Esophagus squamous epithelium (tissue), 5 donors: ENCODE results near the gene CA5A. TPM values are rescaled to one million over a fixed set of nuclear protein-coding genes. Genes with fewer than 3 reads are reported as not detected.

Experiments used
- DNase-seq: peaks from one replicate; lab custom pipeline; 2025; lab: John Stamatoyannopoulos, UW
- H3K27ac ChIP-seq, 4 donors: fragments of 200-600 bp; sonication (generic); one replicate each; pipeline ENCODE4 v1.5.1; 2016 to 2019; ENCODE audit warnings: mild to moderate bottlenecking in 1 of 4
- H3K27me3 ChIP-seq, 4 donors: fragments of 200-600 bp; sonication (generic); 1 replicate in 3 of 4; 2 replicates in 1 of 4; pipeline versions ENCODE4 v1.5.1 to v1.6.0; 2017 to 2021; ENCODE audit warnings: antibody characterized with exemption in 1 of 4
- H3K36me3 ChIP-seq, 3 donors: fragments of 200-600 bp; sonication (generic); one replicate each; pipeline ENCODE4 v1.5.1; 2016 to 2019
- H3K4me1 ChIP-seq, 3 donors: fragments of 200-600 bp; sonication (generic); one replicate each; pipeline ENCODE4 v1.5.1; 2017 to 2019
- H3K4me3 ChIP-seq, 4 donors: fragments of 200-600 bp; sonication (generic); 1 replicate in 3 of 4; 2 replicates in 1 of 4; pipeline ENCODE4 v1.5.1; 2016 to 2019; ENCODE audit warnings: mild to moderate bottlenecking in 2 of 4, moderate library complexity in 1 of 4
- H3K9me3 ChIP-seq, 3 donors: fragments of 200-600 bp; sonication (generic); one replicate each; pipeline ENCODE4 v1.5.1; 2016 to 2019
- CTCF ChIP-seq, 6 experiments: fragments of 450-650 bp in 4 of 6; fragments of 200-600 bp in 2 of 6; sonication (generic) in 2 of 6; IDR thresholded peaks; one replicate each; pipeline ENCODE4 v1.5.1; 2016 to 2019; ENCODE audit warnings: antibody characterized with exemption in 6 of 6, mild to moderate bottlenecking in 4 of 6, moderate library complexity in 4 of 6
- POLR2A ChIP-seq, 4 donors: fragments of 450-650 bp; IDR thresholded peaks; one replicate each; pipeline ENCODE4 v1.6.1; 2017; ENCODE audit warnings: antibody characterized with exemption in 4 of 4, mild to moderate bottlenecking in 4 of 4, moderate library complexity in 3 of 4
- WGBS, 2 donors: methylation state at CpG; one replicate each; pipeline ENCODE4 v1.1.5; 2018; 5-methylcytosine and 5-hydroxymethylcytosine counted together
- intact Hi-C: fragments of 100-400 bp; cut with DNase I; formaldehyde crosslinking; loops from one replicate; pipeline ENCODE4 v1.15.0; 2022
- total RNA-seq, 4 donors: library from RNA; depleted of rRNA; stranded (reverse); fragments of >200 nt; gene quantifications; one replicate each; pipeline ENCODE4 v1.1.0, GENCODE V29; 2016
- donor health status: DM: yes; HTN: yes; CAD: no.

Gene CA5A
- total RNA-seq, 4 donors from 2014 or later: not detected

- 83% methylated on average over 2 of the region's 14 CpGs; no CpG with 5 or more reads in 1 of the 2 donors for WGBS, 2 donors
- Histone ChIP-seq H3K27ac (no peak overlapping the region), H3K9me3 (no peaks in the 10 kb centered on the region), H3K4me1 (peaks cover 0 to 37% (median 9%) of the 10 kb centered on the region in 3 donors), H3K27me3 (peaks cover 0 to 34% (median 0%) of the 10 kb centered on the region in 4 donors), H3K36me3 (no peaks in the 10 kb centered on the region), H3K4me3 (no peak overlapping the region)
- DNase-seq: no peak
- intact Hi-C loops: no loop called here
- TF ChIP-seq POLR2A (IDR thresholded peaks at IDR 0.05) (no peak), CTCF (IDR thresholded peaks at IDR 0.05) (no peak)
Measured at GRCh38 chr16:87922250-87922871, 14.0 kb downstream of the CA5A start.

GRCh38 chr16:87921236-87921773 lies 15.0 kb downstream of the CA5A start:
- Histone ChIP-seq H3K4me1 (peaks cover 0 to 38% (median 9%) of the 10 kb centered on the region in 3 donors), H3K27ac (no peak overlapping the region), H3K27me3 (peaks cover 0 to 24% (median 0%) of the 10 kb centered on the region in 4 donors), H3K4me3 (no peak overlapping the region), H3K36me3 (no peaks in the 10 kb centered on the region), H3K9me3 (no peaks in the 10 kb centered on the region)
- DNase-seq: no peak
- intact Hi-C loops: no loop called here
- 31 to 63% methylated on average over 6 to 10 of the region's 13 CpGs for WGBS, 2 donors
- TF ChIP-seq POLR2A (IDR thresholded peaks at IDR 0.05) (no peak), CTCF (IDR thresholded peaks at IDR 0.05) (no peak)

GRCh38 chr16:87919681-87919994 lies 16.7 kb downstream of the CA5A start:
- TF ChIP-seq POLR2A (IDR thresholded peaks at IDR 0.05): no peak
- TF ChIP-seq CTCF (IDR thresholded peaks at IDR 0.05): no peak
- peaks cover 0 to 25% (median 6%) of the 10 kb centered on the region in 3 donors for H3K4me1 ChIP-seq
- no peak overlapping the region for H3K4me3 ChIP-seq
- no peaks in the 10 kb centered on the region for H3K36me3 ChIP-seq
- no peaks in the 10 kb centered on the region for H3K9me3 ChIP-seq
- intact Hi-C loops: no loop called here
- DNase-seq: no peak
- no peak overlapping the region for H3K27ac ChIP-seq
- WGBS, 2 donors: 80 to 96% methylated on average over 7 to 9 of the region's 10 CpGs
- peaks cover 0 to 12% (median 0%) of the 10 kb centered on the region in 4 donors for H3K27me3 ChIP-seq

GRCh38 chr16:87918866-87919680 lies 17.3 kb downstream of the CA5A start:
- Histone ChIP-seq H3K4me1 (peaks cover 0 to 20% (median 2%) of the 10 kb centered on the region in 3 donors), H3K36me3 (no peaks in the 10 kb centered on the region), H3K27ac (peak overlapping the region in 2 of 4 donors; percentile 29 to 32), H3K9me3 (no peaks in the 10 kb centered on the region), H3K4me3 (peak overlapping the region in 3 of 4 donors; percentile 4 to 21 (median 7)), H3K27me3 (peaks cover 0 to 17% (median 0%) of the 10 kb centered on the region in 4 donors)
- intact Hi-C loops: no loop called here
- 42 to 47% methylated on average over 20 to 23 of the region's 37 CpGs for WGBS, 2 donors
- TF ChIP-seq POLR2A (IDR thresholded peaks at IDR 0.05) (no peak), CTCF (IDR thresholded peaks at IDR 0.05) (no peak)
- no peak for DNase-seq

GRCh38 chr16:87918338-87918737 lies 18.0 kb downstream of the CA5A start:
- intact Hi-C loops: no loop called here
- Histone ChIP-seq H3K27ac (peak overlapping the region in 3 of 4 donors; percentile 29 to 44 (median 32)), H3K4me1 (peaks cover 0 to 18% (median 2%) of the 10 kb centered on the region in 3 donors), H3K9me3 (no peaks in the 10 kb centered on the region), H3K27me3 (peaks cover 0 to 25% (median 0%) of the 10 kb centered on the region in 4 donors), H3K4me3 (peak overlapping the region in 3 of 4 donors; percentile 4 to 21 (median 7)), H3K36me3 (no peaks in the 10 kb centered on the region)
- no peak for TF ChIP-seq POLR2A (IDR thresholded peaks at IDR 0.05)
- TF ChIP-seq CTCF (IDR thresholded peaks at IDR 0.05): no peak
- 18 to 41% methylated on average over 13 of the region's 13 CpGs for WGBS, 2 donors
- no peak for DNase-seq
